NCI-H1694 (cell line): ENCODE measurements around the gene LMX1B.

ENCODE experiments used
- DNase-seq: peaks from one replicate; lab custom pipeline; 2025; lab: John Stamatoyannopoulos, UW

LMX1B gene

DNA sequence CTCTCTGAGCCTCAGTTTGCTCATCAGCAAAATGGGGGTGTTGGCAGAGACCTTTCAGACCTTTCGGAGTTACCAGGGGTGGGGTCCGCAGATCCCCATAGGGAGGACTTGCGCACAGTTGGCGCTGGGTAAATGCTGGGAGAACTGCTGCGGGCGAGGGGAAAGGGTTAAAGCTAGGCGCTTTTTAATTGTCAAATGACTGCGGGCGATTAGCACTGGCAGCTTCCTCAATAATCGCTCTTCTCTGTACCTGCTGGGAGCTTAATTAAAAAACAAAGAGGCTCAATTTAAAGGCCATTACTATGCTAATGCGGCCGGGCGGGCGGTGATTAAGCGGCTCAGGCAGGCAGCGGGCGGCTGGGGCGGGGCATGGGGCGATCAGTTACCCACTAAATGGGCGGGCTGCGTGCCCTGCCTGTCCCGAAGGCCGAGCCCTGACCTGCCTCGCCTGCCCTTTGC lies 63.0 kb downstream of the LMX1B start:
- no peak for DNase-seq

DNA sequence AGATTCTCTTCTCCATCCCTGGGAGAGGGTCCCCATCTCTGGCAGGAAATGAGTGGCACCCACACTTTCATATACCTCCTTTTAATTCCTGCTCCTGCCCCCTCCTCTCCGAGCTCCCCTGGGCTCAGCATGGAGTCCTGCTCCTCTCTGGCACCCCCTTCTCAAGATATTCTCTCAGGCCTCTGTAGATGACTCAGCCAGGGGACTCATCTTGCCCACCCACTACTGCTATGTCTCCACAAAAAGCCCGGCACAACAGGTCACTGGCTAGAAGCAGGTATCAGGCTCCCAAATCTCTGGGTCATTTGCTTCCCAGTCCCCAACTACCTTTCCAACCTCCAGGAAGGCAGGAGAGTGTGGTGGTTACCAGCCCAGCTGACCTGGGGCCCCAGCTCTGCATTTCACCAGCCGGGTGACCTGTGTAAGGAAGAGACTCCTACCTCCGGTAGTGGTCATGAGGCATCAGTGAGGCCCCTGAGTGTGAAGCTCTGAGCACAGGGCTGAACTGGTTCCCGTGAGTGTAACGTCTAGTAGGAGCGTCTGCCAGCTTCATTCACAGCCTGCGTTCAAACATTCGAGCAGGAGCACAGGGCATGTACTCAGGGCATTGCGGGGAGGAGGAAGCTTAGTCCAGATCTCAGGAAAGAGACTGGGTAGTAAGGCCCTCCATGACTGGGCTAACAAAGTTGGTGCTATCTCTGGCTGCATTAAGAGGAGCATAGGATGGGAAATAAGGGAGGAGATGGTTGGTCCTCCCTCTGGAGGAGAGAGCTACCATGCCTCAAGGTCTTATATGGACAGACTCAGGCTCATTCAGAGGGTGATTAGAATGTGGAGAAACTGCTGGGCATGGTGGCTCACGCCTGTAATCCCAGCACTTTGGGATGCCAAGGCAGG lies 63.7 kb downstream of the LMX1B start:
- DNase-seq: no peak

DNA sequence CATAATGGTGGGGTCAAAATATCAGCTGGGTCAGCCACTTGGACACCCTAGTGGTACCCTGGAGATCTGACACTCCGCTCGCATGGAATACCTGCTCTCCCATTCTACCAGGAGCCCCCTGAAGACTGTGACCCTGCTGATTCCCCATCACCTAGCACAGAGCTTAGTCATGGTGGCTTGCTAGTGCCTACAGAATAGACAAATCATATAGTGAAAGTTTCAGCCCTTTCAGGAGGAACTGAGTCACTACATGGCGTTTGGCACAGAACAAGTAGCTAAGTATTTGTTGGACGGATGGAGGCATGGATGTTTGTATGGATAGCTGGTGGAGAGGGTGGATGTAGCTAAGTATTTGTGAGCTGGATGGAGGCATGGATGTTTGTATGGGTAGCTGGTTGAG lies 65.3 kb downstream of the LMX1B start:
- DNase-seq: no peak

DNA sequence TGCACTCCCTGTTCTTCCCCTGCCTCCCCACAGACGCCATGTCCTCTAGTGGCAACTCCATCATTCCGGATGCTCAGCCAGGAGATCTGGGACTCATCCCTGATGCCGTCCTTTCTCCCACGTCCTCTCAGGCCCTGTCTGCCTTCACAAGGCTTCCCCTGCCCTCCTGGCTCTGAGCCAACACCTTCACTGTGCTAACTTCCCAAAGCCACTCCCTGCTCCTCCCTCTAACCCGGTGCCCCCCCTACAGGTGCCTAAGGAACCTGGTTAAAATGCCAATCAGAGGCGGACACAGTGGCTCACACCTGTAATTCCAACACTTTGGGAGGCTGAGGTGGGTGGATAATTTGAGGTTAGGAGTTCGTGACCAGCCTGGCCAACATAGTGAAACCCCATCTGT lies 67.6 kb downstream of the LMX1B start:
- no peak for DNase-seq

DNA sequence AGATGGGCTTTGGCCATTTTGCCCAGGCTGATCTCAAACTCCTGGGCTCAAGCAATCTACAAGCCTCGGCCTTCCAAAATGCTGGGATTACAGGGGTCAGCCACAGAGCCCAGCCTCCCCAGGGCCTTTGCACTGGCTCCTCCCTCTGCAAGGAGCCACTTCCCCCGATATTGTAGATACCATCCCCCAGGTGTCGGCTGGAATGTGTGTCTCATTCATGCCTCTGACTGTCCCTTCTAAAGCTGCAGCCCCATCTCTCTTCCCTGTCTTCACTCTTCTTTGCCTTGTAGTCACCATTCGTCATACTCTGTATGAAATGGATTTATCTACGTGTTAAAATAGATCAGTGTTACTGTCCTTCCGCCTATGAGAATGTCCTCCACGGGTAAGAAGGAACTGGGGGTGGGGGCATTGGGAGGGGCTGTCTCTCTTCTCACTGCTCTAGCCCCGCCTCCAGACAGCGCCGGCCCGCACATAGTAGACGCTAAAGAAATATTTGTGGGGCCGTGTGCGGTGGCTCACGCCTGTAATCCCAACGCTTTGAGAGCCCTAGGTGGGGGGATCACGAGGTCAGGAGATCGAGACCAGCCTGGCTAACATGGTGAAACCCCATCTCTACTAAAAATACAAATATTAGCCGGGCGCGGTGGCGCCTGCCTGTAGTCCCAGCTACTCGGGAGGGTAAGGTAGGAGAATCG lies 68.5 kb downstream of the LMX1B start:
- no peak for DNase-seq

DNA sequence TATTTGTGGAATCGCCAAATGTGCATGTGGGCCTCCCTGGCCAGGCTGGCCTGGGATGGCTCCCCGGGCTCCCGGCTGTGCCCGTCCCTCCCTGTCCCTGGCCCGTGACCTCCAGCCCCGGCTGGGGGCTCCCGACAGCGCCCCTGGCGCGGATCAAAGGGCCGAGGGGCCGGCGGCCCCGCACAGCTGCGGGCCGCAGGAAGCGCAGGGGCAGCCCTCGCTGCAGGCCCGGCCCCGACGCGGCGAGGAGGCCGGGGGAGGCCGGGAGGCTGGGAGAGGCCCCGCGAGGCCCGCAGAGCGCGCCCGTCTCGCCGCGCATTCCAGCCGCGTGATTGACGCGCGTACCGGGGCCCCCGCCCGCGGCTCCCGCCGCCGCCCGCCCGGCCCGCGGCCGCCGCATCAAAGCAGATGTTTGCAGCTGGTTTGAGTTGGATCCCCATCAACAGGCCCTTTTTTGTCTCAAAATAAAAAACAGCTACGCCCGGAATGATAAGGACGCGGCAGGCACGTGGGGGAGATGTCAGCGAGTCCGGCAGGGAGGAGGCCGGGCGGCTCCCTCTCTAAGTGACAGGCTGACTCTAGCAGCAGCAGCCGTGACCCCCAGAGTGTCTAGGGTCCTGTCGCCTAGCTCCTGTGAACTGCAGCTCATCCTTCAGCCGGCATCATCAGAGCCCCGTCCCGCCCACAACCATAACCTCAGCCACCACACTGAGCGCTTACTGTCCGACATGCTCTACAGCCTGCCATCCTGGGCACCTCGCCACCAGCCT lies 69.4 kb downstream of the LMX1B start:
- no peak for DNase-seq

DNA sequence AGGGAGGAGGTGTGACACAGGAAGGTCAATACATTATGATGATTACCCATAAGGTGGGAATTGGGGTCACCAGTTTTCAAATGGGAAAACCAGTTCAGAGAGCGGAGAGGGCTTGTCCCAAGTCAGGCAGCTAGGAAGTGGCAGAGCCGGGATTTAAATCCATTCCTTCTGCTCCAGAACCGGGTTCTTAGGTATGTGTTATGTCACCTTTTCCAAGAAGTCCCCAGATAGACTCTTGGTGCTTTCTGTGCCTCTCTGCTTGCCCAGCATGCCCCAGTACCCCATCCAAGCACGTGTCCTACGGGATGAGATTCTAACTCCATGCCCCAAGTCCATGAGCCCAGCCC lies 69.9 kb downstream of the LMX1B start:
- no peak for DNase-seq

DNA sequence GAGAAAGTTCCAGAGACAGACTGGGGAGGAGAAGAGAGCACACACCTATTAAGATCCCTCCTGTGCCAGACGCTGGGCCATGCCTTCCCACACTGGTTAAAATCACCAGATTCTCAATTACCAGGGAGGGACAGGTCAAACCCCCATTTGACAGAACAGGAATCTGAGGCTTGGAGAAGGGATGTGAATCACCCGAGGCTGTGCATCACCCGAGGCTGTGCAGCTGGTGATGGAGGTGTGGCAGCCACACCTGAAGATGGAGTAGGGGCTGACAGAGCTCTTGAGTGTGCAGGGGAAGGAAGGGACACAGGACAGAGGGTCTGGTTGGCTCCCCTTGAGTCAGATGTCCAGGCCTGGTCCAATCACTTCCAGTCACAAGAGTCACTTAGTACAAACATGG lies 70.6 kb downstream of the LMX1B start:
- no peak for DNase-seq

DNA sequence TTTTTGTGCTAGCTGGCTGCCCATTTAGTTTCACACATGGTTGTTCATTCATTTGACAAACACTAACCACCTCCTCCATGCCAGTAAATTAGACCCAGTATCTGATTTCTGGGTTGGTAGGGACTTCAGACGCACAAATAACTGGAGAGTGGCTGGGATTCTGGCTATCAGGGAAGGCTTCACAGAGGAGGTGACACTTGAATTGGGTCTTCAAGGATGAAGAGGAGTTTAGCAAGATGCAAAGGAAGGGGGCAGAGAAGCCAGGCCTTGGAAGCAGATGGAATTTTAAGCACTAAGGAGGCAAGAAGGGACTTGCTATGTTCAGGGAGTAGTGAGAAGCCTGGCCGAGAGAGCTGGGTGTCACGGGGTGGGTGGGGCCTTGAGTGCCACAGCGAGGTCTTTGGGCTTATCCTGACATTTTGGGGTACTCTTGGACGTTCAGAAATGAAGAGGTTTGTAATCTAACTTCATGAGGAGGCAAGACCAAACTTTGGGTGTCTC lies 71.3 kb downstream of the LMX1B start:
- no peak for DNase-seq

DNA sequence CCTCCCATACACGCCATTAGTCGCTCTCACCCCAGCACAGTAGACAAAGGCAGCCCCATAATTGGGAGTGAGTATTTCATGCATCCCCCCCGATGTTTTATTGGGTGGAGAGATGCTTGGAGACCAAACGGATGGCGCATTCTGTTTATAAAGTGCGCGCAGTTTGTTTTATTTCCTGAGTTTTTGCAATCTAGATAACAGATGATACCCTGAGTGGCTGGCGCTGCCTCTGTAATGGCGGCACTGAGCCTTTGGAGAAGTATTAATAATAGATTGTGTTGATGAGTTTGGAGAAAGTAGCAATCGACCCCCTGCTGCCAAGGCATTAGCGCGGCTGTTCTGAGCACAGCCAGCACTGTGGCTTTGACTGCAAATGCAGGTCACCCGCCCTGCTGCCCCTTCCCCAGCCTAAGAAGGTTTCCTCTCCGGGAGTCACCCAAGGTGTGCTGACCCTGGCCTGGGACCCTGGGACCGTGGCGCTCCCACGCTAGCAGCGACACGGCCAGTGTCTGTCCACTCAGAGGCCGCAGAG lies 74.3 kb downstream of the LMX1B start:
- no peak for DNase-seq

DNA sequence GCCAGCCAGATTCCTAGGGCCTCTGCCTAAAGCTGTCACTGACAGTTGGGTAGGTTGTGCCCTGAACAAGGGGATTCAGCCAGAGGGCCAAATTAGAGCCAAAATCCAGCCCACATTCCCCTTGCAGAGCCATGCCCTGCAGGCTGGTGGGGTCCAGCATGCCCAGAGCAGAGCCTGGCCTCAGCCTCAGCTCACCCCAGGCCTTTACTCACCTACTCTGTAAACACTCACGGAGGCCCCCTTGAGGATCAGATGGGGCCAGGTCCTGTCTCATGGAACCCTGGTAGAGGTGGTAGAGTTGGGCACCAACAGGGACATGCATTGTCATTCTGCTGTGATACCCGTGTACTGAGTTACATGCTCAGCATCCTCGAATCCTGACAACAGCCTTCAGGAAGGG lies 74.9 kb downstream of the LMX1B start:
- no peak for DNase-seq

DNA sequence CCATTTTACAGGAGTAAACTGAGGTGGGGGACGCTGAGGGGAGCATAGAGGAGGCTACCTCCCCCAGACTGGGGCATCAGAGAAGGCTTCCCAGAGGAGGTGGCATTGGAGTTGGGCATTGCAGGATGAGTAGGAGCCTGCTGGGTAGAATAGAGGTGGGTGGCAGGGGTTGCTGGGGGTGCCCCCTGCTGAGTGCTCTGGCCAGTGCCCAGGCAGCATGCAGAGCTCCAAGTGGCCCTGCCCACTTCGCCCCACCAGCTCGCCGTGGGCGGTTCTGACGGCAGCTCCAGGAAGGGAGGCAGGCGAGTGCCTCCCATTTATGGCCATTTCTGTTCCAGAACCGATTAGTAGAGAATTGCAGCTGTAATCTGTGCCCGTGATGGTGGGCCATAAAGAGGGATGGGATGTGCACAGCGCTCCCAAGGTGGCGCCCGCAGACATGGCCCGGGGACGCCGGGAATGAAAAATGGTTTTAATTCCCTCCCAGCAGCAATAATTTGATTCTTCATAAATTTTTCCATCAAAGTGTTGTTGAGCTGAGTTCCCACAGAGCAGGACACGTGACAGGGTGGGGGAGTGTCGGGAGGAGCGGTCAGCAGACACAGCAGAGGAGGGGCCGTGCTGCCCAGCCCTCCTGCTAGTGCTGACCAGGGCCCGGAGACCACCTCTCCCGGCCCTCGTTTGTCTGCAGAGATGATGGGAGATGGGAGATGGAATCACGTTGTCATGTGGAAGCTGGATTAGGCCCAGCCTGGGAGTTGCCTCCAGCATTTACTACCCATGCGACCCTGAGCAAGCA lies 75.5 kb downstream of the LMX1B start:
- DNase-seq: no peak

DNA sequence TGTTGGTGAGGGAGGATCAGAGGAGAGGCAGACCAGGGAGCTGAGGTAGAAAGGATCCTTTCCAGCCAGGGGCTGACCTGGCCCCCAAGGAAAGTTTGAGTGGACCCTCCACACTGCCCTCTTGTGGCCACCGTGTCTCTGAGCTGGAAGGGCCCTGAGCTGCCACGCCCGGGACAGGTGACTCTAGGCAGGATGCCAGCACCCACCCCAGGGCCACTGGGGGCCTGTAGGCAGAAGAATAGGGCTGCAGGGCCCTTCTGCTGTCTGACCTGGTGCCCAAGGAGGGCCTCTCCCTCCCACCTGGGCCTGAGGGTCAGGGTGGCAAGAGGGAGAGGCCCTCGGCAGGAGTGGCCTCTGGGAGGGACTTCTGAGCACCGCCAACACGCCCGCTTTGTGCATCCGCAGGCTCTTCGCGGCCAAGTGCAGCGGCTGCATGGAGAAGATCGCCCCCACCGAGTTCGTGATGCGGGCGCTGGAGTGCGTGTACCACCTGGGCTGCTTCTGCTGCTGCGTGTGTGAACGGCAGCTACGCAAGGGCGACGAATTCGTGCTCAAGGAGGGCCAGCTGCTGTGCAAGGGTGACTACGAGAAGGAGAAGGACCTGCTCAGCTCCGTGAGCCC lies 76.8 kb downstream of the LMX1B start:
- DNase-seq: no peak

DNA sequence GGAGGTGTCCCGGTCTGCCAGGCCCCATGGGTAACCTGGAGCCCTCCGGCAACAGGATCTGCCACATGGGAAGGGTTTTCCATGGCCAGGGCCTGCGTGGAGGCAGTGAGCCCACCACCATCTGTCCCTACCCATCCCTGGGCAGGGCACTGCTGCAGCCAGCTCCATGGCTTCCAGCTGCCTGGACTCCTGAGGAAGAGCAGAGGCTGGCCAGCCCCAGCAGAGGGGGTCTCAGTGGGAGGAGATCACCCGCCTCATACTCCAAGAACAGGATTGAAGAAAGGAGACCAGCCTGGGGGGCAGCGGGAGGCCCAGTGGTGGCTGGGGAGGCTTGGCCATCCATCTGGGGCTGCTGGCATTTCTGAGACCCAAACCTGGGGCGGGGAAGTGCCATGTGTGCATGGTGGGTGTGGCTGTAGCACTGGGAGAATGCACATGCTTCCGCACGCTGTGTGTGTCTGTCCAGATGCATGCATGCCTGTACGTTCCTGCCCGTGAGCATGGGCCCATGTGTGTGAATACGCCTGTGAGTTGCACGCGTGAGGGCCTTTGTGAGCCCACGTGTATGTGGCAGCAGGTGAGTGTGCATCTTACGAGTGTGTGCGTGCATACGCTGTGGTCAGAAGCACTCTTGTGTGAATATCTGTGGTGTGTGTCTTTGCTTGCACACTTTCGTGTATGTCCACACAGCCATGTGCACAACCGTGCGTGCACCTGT lies 78.5 kb downstream of the LMX1B start:
- no peak for DNase-seq

DNA sequence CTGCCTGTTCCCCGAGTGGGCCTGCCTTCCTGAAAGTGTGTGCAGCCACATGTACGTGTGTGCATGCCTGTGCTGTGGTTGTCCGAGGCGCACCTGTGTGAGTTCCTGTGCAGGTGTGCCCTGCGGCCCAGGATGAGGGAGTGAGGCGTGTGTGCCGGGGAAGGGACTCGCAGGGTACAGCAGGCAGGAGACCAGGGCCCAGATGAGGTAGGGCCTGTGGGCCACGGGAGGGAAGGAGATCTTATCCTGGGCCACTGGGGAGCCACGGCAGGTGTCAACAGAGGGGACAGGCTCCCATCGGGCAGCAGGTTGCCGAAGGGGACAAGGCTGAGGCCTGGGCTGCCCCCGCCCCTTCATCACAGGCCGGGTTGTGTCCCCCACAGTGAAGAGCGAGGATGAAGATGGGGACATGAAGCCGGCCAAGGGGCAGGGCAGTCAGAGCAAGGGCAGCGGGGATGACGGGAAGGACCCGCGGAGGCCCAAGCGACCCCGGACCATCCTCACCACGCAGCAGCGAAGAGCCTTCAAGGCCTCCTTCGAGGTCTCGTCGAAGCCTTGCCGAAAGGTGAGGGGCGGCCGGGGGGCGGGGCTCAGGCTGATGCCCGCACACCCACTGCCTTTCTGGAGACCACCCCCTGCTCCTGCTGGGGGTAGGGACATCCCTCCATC lies 79.2 kb downstream of the LMX1B start:
- DNase-seq: no peak

DNA sequence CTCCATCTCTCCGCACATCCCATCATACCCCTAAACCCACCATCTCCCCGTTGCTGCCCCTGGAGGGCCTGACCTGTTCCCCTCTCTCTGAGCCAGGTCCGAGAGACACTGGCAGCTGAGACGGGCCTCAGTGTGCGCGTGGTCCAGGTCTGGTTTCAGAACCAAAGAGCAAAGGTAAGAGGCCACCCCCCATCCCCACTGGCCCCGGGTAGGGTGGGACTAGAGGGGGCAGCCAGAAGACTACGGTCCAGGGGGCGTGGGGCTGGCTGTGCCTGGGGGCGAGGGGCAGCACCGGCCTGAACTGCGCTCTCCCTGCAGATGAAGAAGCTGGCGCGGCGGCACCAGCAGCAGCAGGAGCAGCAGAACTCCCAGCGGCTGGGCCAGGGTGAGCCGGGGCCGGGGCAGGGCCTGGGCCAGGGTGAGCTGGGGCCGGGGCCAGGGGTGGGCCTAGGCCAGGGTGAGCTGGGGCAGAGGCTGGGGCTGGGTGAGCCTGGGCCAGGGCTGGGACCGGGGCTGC lies 79.8 kb downstream of the LMX1B start:
- no peak for DNase-seq

DNA sequence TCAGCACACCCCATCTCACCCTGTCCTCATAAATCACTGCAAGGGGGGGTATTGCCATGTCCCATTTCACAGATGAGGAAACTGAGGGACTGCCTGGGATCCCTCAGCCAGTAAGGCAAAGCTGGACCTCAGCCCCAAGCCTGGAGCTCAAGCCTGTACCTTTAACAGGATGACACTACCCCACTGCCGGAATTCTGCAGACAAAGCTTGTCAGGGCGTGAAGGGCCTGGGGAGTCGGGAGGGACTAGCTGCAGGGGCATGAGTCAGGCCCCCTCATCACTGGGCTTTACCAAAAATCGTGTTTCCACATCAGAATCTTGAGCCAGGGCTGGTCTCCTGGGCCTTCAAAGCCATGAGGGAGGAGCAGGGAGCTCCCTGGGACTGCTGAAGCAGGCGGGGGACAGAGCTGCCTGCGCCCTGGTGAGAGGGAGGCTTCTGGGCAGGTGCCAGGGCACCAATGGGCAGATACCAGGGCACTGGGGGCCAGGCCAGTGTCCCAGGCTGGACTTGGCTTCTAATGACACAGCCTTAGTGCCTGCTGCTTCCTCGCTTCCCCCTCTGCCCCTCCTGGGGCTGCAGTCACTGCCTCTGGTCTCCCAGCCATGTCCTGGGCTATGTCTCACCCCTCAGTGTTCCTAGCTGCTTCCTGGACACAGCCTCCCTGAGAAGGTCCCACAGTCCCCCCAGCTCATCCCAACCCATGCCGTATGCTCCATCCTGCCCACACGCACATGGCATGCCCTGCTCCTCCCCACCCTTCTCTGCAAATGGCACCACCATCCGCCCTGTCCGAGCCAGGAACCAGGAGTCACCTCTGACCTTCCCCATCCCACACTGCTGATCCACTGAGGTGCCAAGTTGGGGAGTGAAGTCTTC lies 80.7 kb downstream of the LMX1B start:
- DNase-seq: no peak

DNA sequence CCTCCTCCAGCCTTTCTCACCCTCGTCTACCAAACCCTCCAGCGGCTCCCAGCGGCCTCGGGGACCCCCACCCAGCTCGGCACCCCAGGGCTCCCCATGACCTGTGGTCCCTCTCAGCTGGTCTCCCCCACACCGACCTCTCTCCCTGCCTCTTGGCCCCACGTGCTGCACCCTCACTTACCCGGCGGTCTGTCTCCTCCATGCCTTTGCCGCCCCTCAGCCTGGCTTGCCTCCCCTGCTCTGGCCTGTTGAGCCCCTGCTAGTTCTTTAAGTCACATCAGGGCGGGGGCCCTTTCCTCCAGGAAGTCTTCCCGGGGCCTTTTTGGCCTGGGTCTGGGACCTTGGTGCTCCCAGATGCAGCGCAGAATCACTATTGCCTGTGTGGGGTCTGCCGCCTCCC lies 81.5 kb downstream of the LMX1B start:
- DNase-seq: no peak
